Activated B cell treated with CpG ODN at 0.5 μM for 24 hours (primary cell): ENCODE data around the gene FHOD3. TPM values are rescaled to one million over a fixed set of nuclear protein-coding genes. Genes with fewer than 3 reads are reported as not detected.

Source experiments
- ATAC-seq: fragments of 200-7000 bp; cut with Tn5 transposase; one replicate; pipeline ENCODE4 v1.10.0; 2021; ENCODE audit warnings: low read depth, mild to moderate bottlenecking, moderate library complexity
- CTCF ChIA-PET: fragments of 350-600 bp; sonication (Branson Sonifier 250); formaldehyde crosslinking; loops from one replicate; lab custom pipeline; 2021; ENCODE audit warnings: antibody characterized with exemption; lab: Charles Lee
- POLR2A ChIA-PET: fragments of 350-600 bp; sonication (Branson Sonifier 250); formaldehyde crosslinking; loops from one replicate; lab custom pipeline; 2021; ENCODE audit warnings: antibody characterized with exemption; lab: Charles Lee
- DNase-seq: peaks from one replicate; pipeline ENCODE4 v3.0.0; 2022
- H3K27ac Mint-ChIP-seq: one replicate; pipeline ENCODE4 v1.8.0; 2020; ENCODE audit warnings: mixed read lengths
- H3K27me3 Mint-ChIP-seq: one replicate; pipeline ENCODE4 v1.8.0; 2021; ENCODE audit warnings: mixed read lengths
- H3K36me3 Mint-ChIP-seq: one replicate; pipeline ENCODE4 v1.8.0; 2021; ENCODE audit warnings: low read depth, mixed read lengths
- H3K4me1 Mint-ChIP-seq: one replicate; pipeline ENCODE4 v1.8.0; 2021; ENCODE audit warnings: mixed read lengths
- H3K4me3 Mint-ChIP-seq: one replicate; pipeline ENCODE4 v1.8.0; 2020; ENCODE audit warnings: mild to moderate bottlenecking, mixed read lengths
- H3K9me3 Mint-ChIP-seq: one replicate; pipeline ENCODE4 v1.8.0; 2020; ENCODE audit warnings: mixed read lengths
- CTCF ChIP-seq: fragments of 200-600 bp; IDR thresholded peaks from one replicate; pipeline ENCODE4 v1.8.0; 2022; ENCODE audit warnings: antibody characterized with exemption, mild to moderate bottlenecking
- intact Hi-C: fragments of 100-400 bp; cut with micrococcal nuclease; formaldehyde crosslinking; loops from one replicate; pipeline ENCODE4 v1.15.1; 2024
- total RNA-seq: library from RNA; stranded (reverse); gene quantifications from 2 replicates; pipeline ENCODE4 v1.2.3, GENCODE V29; 2022

Gene FHOD3
- total RNA-seq, 1 donor from 2014 or later, result not detected

GRCh38 chr18:36492604-36493329 lies 195.3 kb downstream of the FHOD3 start:
- no peak for DNase-seq
- H3K4me3 Mint-ChIP-seq, result no peak overlapping the region
- intact Hi-C loops, result no loop called here
- ChIA-PET POLR2A (no interaction called here), CTCF (no interaction called here)
- no peak overlapping the region for H3K27ac Mint-ChIP-seq
- no peaks in the 10 kb centered on the region for H3K36me3 Mint-ChIP-seq
- no peak for ATAC-seq
- H3K4me1 Mint-ChIP-seq, result no peaks in the 10 kb centered on the region
- TF ChIP-seq CTCF, result no peak
- no peaks in the 10 kb centered on the region for H3K9me3 Mint-ChIP-seq
- peaks cover 7% of the 10 kb centered on the region for H3K27me3 Mint-ChIP-seq

DNA sequence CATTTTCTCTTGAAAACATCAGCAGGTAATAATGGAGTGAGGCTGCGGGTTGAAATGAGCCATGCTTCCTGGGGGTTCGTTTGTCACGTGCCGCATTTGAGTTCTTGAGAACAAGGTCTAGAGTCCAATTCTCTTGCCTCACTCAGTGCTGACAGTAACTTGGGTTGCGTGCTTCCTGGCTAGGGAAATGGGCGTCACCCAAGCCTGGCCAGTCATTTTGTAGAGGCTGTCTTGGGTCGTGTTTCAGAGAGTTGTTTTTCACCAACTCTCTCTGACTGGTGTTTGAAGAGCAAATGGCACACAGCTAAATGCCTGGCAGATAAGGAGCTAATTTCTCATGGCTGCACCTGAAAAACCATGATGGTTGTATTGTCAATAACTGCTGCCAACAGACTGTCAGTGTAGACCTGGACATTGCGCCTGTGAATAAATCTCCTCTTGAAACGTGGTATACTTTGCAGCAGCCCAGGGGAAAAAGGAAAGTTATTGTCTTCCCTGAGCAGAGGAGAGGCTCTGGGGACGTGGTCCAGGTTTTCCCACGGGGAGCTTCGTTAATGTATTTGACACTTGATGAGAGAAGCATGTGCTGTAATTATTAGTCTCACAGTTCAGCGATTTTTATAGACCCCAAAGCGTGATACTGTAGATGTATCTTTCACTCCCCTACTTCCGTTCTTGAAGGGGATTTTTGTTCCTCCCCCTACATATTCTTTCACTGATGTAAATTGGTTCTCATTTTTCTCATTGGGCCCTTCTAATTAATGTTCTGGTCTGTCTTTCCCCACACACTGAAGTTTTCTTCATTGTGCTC lies 196.0 kb downstream of the FHOD3 start:
- H3K27ac Mint-ChIP-seq, result no peak overlapping the region
- CTCF ChIA-PET, result no interaction called here
- H3K27me3 Mint-ChIP-seq, result peaks cover 6% of the 10 kb centered on the region
- no peaks in the 10 kb centered on the region for H3K36me3 Mint-ChIP-seq
- ATAC-seq, result no peak
- no peak for TF ChIP-seq CTCF
- DNase-seq, result no peak
- POLR2A ChIA-PET, result no interaction called here
- intact Hi-C loops, result no loop called here
- H3K9me3 Mint-ChIP-seq, result no peaks in the 10 kb centered on the region
- no peak overlapping the region for H3K4me3 Mint-ChIP-seq
- no peaks in the 10 kb centered on the region for H3K4me1 Mint-ChIP-seq

DNA sequence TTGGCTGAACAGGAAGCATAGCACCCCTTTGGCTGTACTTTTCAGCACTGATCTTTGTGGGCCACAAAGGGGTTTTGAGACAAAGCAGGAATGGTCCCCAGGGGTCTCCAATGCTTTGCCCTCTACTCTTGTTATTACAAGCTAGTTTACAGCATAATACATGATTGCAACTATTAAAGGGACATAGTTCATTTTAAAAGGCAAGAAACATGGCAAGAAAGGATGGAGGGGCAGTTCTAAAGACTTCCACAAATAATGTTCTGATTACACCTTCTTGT lies 196.6 kb downstream of the FHOD3 start:
- Mint-ChIP-seq H3K4me1 (no peaks in the 10 kb centered on the region), H3K4me3 (no peak overlapping the region), H3K9me3 (no peaks in the 10 kb centered on the region), H3K27me3 (peaks cover 2% of the 10 kb centered on the region), H3K36me3 (no peaks in the 10 kb centered on the region), H3K27ac (no peak overlapping the region)
- no peak for TF ChIP-seq CTCF
- intact Hi-C loops, result no loop called here
- CTCF ChIA-PET, result no interaction called here
- no peak for DNase-seq
- no peak for ATAC-seq
- POLR2A ChIA-PET, result no interaction called here

DNA sequence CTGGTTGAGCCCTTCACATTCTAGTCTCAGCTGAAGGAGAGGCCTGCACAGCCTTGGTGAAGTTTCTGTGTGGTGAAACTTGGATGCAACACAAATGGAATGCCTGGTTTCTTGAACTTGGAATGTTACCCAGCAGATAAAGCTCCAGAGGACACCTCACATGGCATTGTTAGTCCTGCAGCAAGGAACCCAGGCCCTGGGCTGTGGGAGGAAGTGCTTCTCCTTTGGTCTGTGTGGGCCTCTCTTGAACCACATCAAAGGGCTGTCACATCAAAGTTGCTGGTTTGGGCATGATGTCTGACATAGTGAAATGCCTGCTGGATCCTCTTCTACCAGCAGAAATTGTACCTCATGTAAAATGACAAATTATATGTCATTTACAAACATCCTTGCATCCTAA lies 198.5 kb downstream of the FHOD3 start:
- H3K36me3 Mint-ChIP-seq, result no peaks in the 10 kb centered on the region
- no peak for ATAC-seq
- no peaks in the 10 kb centered on the region for H3K4me1 Mint-ChIP-seq
- DNase-seq, result no peak
- no peak overlapping the region for H3K4me3 Mint-ChIP-seq
- ChIA-PET POLR2A (no interaction called here), CTCF (no interaction called here)
- H3K9me3 Mint-ChIP-seq, result no peaks in the 10 kb centered on the region
- no peak for TF ChIP-seq CTCF
- H3K27ac Mint-ChIP-seq, result no peak overlapping the region
- peaks cover 2% of the 10 kb centered on the region for H3K27me3 Mint-ChIP-seq
- intact Hi-C loops, result no loop called here

DNA sequence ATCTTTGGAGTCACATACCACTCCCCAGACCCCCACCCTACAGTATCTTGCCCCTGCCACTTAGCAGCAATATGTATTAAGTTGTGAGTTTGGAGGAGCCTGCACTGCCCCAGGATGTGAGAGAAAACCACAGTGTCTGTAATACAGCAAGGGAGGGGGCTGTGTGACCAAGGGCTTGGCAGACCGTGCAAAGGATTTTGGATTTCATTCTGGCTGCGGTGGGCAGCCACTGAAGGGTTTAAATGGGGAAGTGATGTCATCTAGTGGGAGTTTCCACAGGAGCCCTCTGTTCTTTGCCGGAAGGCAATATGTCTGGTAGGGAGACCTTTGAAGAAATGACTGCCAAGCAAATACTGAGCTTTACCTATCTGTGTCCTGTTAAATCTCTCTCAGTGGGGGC lies 202.4 kb downstream of the FHOD3 start:
- no peak for TF ChIP-seq CTCF
- H3K27me3 Mint-ChIP-seq, result peaks cover 6% of the 10 kb centered on the region
- no peak overlapping the region for H3K27ac Mint-ChIP-seq
- H3K4me3 Mint-ChIP-seq, result no peak overlapping the region
- DNase-seq (no peak), ATAC-seq (peak; percentile 40)
- intact Hi-C loops, result no loop called here
- ChIA-PET CTCF (no interaction called here), POLR2A (no interaction called here)
- no peaks in the 10 kb centered on the region for H3K4me1 Mint-ChIP-seq
- no peaks in the 10 kb centered on the region for H3K36me3 Mint-ChIP-seq
- no peaks in the 10 kb centered on the region for H3K9me3 Mint-ChIP-seq
